Vagina (tissue), 2 donors: ENCODE measurements around the gene MANEA.

ENCODE experiments used
- CTCF ChIP-seq, 3 experiments: fragments of 450-650 bp in 2 of 3; fragments of 200-600 bp in 1 of 3; sonication (generic) in 1 of 3; IDR thresholded peaks; one replicate each; pipeline ENCODE4 v1.5.1; 2017 to 2019; ENCODE audit warnings: antibody characterized with exemption in 3 of 3, mild to moderate bottlenecking in 2 of 3, moderate library complexity in 2 of 3
- POLR2AphosphoS5 ChIP-seq, 2 donors: sonication (generic); formaldehyde crosslinking; IDR thresholded peaks; one replicate each; pipeline ENCODE4 v1.9.0; 2017; ENCODE audit warnings: antibody characterized with exemption in 2 of 2, mild to moderate bottlenecking in 2 of 2, low read depth in 1 of 2; ENCODE audit not compliant: insufficient read depth in 1 of 2

- TF ChIP-seq CTCF (IDR thresholded peaks at IDR 0.05): no peak
- no peak for TF ChIP-seq POLR2AphosphoS5 (IDR thresholded peaks at IDR 0.05; ENCODE audit: insufficient read depth in 1 of 2, low read depth in 1 of 2)
These were observed 5.2 kb upstream of the MANEA start for GRCh38 chr6:95572098-95572497.
